ENCODE measurements around the gene KAZN. TPM values are rescaled to one million over a fixed set of nuclear protein-coding genes. Genes with fewer than 3 reads are reported as not detected.

Gene KAZN
- total RNA-seq, 1 donor from 2014 or later, result 21.2 TPM

DNA sequence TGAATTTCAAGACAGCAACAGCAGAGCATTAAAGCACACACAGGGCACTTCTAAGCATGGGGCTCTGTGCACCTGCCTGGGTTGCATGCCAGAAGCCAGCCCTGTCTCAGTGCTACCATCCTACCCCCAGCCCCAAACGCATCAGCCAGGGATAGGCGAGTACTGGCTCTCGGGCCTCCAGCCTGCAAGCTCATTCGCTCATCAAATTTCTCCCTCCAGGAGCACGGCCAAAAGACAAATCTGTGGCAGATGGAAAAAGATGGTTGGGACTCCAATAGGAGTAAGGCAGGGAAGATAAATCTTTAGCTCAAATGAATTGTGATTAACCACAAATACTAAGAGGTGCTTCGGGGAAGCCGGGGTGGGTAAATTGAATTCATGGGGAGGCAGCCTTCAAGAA, 189.6 kb downstream of the KAZN start:
- intact Hi-C loops (cut with DNase I), result no loop called here
- H3K4me3 ChIP-seq, result no peak overlapping the region
- H3K4me1 ChIP-seq, result no peaks in the 10 kb centered on the region
- no peaks in the 10 kb centered on the region for H3K9me3 ChIP-seq
- TF ChIP-seq, protein P1, sequence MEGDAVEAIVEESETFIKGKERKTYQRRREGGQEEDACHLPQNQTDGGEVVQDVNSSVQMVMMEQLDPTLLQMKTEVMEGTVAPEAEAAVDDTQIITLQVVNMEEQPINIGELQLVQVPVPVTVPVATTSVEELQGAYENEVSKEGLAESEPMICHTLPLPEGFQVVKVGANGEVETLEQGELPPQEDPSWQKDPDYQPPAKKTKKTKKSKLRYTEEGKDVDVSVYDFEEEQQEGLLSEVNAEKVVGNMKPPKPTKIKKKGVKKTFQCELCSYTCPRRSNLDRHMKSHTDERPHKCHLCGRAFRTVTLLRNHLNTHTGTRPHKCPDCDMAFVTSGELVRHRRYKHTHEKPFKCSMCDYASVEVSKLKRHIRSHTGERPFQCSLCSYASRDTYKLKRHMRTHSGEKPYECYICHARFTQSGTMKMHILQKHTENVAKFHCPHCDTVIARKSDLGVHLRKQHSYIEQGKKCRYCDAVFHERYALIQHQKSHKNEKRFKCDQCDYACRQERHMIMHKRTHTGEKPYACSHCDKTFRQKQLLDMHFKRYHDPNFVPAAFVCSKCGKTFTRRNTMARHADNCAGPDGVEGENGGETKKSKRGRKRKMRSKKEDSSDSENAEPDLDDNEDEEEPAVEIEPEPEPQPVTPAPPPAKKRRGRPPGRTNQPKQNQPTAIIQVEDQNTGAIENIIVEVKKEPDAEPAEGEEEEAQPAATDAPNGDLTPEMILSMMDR (IDR thresholded peaks at IDR 0.05), result no peak
- ATAC-seq (no peak), DNase-seq (no peak)
- H3K27me3 ChIP-seq (ENCODE audit: low read depth), result no peaks in the 10 kb centered on the region
- H3K27ac ChIP-seq, result no peak overlapping the region
- H3K36me3 ChIP-seq, result no peaks in the 10 kb centered on the region

DNA sequence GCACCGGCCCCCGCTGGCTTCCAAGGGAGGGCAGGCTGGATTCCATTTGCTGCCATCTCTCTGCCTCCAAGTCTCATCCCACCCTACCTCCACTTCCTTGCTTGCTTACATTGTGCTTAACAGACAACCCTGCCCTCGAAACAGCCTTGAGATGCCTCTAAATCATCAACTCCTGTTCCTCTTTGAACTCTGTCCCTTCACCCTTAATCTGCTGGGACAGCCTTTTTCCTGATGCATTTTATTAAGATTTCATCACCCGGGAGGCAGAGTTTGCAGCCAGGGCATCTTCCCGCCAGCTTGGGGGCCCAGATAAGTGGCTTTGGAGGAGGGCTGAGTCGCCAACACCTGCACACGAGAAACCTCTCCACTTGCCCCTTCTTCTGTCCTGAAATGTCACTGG, 192.5 kb downstream of the KAZN start:
- Histone ChIP-seq H3K4me1 (no peaks in the 10 kb centered on the region), H3K9me3 (no peaks in the 10 kb centered on the region), H3K27ac (no peak overlapping the region), H3K4me3 (no peak overlapping the region), H3K36me3 (no peaks in the 10 kb centered on the region), H3K27me3 (ENCODE audit: low read depth) (no peaks in the 10 kb centered on the region)
- no peak for DNase-seq
- intact Hi-C loops (cut with DNase I), result no loop called here
- ATAC-seq, result no peak
- TF ChIP-seq, protein P1 (IDR thresholded peaks at IDR 0.05), result no peak

DNA sequence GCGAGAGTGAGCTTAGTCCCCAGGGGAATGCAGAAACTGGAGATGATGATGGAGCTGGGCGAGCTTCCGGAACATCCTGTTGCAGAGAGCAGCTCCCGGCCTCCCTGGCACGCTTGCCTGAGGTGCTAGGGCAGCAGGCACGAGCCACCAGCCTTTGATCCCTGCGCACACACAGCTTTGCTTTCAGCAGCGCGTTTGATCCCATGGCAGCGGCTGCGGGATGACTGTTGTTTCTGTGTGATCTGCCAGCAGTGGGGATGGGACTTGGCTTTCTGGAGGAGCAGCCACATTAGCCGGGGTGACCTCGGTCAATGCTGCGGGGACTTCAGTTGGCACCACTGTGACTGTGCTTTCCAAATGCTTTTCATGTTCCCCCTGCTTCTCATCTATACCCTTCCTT, 193.2 kb downstream of the KAZN start:
- intact Hi-C loops (cut with DNase I), result no loop called here
- ATAC-seq (no peak), DNase-seq (no peak)
- no peaks in the 10 kb centered on the region for H3K36me3 ChIP-seq
- H3K4me1 ChIP-seq, result no peaks in the 10 kb centered on the region
- H3K27me3 ChIP-seq (ENCODE audit: low read depth), result no peaks in the 10 kb centered on the region
- no peak overlapping the region for H3K27ac ChIP-seq
- TF ChIP-seq, protein P1 (IDR thresholded peaks at IDR 0.05), result no peak
- no peak overlapping the region for H3K4me3 ChIP-seq
- no peaks in the 10 kb centered on the region for H3K9me3 ChIP-seq

GRCh38 chr1:14794136-14794768, 195.8 kb downstream of the KAZN start:
- H3K36me3 ChIP-seq, result no peaks in the 10 kb centered on the region
- TF ChIP-seq, protein P1 (IDR thresholded peaks at IDR 0.05), result no peak
- no peaks in the 10 kb centered on the region for H3K4me1 ChIP-seq
- H3K9me3 ChIP-seq, result no peaks in the 10 kb centered on the region
- no peak overlapping the region for H3K4me3 ChIP-seq
- H3K27ac ChIP-seq, result no peak overlapping the region
- DNase-seq (no peak), ATAC-seq (no peak)
- H3K27me3 ChIP-seq (ENCODE audit: low read depth), result no peaks in the 10 kb centered on the region
- intact Hi-C loops (cut with DNase I), result no loop called here

DNA sequence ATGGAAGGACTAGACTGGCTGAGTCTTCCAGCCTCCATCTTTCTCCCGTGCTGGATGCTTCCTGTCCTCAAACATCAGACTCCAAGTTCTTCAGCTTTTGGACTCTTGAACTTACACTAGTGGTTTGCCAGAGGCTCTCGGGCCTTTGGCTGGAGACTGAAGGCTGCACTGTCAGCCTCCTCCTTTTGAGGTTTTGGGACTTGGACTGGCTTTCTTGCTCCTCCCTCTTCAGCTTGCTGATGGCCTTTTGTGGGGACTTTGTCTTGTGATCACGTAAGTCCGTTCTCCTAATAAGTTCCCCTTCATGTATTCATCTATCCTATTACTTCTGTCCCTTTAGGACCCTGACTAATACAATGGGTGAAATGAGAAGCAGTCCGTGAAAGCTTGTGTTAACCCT, 196.4 kb downstream of the KAZN start:
- H3K36me3 ChIP-seq, result no peaks in the 10 kb centered on the region
- intact Hi-C loops (cut with DNase I), result no loop called here
- no peak for ATAC-seq
- no peak overlapping the region for H3K27ac ChIP-seq
- no peak overlapping the region for H3K4me3 ChIP-seq
- TF ChIP-seq, protein P1 (IDR thresholded peaks at IDR 0.05), result no peak
- no peaks in the 10 kb centered on the region for H3K4me1 ChIP-seq
- no peaks in the 10 kb centered on the region for H3K27me3 ChIP-seq (ENCODE audit: low read depth)
- H3K9me3 ChIP-seq, result no peaks in the 10 kb centered on the region
- DNase-seq, result no peak
